Neural progenitor cell (in vitro differentiated cells): Measurements from ENCODE around the gene CEP120.

Source experiments
- CTCF ChIP-seq: fragments of 200-600 bp; sonication (generic); IDR thresholded peaks from 2 replicates; pipeline ENCODE4 v1.5.1; 2017; ENCODE audit warnings: antibody characterized with exemption, mild to moderate bottlenecking
- EZH2 ChIP-seq: fragments of 200-600 bp; sonication (generic); IDR thresholded peaks from 2 replicates; pipeline ENCODE4 v1.6.1; 2017; ENCODE audit warnings: antibody characterized with exemption, mild to moderate bottlenecking, moderate library complexity

DNA sequence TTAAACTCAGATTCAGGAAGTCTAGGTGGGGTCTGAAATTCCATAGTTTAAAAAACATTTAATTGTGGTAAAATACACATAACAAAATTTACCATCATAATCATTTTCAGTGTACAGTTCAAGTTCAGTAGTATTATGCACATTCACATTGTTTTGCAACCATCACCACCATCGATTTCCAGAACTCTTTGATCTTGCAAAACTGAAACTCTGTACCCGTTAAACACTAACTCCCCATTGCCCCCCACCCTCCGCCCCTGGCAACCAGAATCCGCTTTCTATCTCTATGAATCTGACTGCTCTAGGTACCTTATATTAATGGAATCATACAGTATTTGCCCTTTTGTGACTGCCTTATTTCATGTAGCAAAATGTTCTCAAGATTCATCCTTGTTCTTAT, 117.5 kb downstream of the CEP120 start:
- no peak for TF ChIP-seq CTCF
- TF ChIP-seq EZH2 = no peak
